Stimulated activated naive B cell treated with anti-CD40 and anti-IgM and Interleukin-4, amounts not matched to agents 10 μg/mL and 1 μg/mL and 100 μg/mL, for 72 hours (primary cell): ENCODE data around the gene PUM2.

Experiments used
- ATAC-seq, 2 donors: fragments of 150-1000 bp; cut with Tn5 transposase; replicated peaks; 2 replicates each; pipeline ENCODE4 v1.10.0; 2021; ENCODE audit warnings: moderate library complexity in 1 of 2
- DNase-seq: peaks from one replicate; pipeline ENCODE4 v3.0.0; 2021
- H3K27ac Mint-ChIP-seq: one replicate; pipeline ENCODE4 v1.8.0; 2022; ENCODE audit warnings: mild to moderate bottlenecking, mixed read lengths
- H3K27me3 Mint-ChIP-seq, 2 donors: one replicate each; pipeline ENCODE4 v1.8.0; 2022; ENCODE audit warnings: mixed read lengths in 2 of 2
- H3K36me3 Mint-ChIP-seq, 2 donors: one replicate each; pipeline ENCODE4 v1.8.0; 2022; ENCODE audit warnings: mixed read lengths in 2 of 2, mild to moderate bottlenecking in 1 of 2
- H3K4me1 Mint-ChIP-seq, 2 donors: one replicate each; pipeline ENCODE4 v1.8.0; 2022; ENCODE audit warnings: mixed read lengths in 2 of 2, mild to moderate bottlenecking in 1 of 2
- H3K4me3 Mint-ChIP-seq, 2 donors: one replicate each; pipeline ENCODE4 v1.8.0; 2022; ENCODE audit warnings: mild to moderate bottlenecking in 2 of 2, mixed read lengths in 2 of 2, moderate library complexity in 1 of 2
- H3K9me3 Mint-ChIP-seq, 2 donors: one replicate each; pipeline ENCODE4 v1.8.0; 2022; ENCODE audit warnings: mixed read lengths in 2 of 2, mild to moderate bottlenecking in 1 of 2

Gene PUM2

GRCh38 chr2:20359096-20359495 is 8.5 kb upstream of the PUM2 start:
- H3K27me3 Mint-ChIP-seq = peaks cover 0 to 4% of the 10 kb centered on the region in 2 donors
- DNase-seq (no peak), ATAC-seq (no peak)
- no peak overlapping the region for H3K4me3 Mint-ChIP-seq
- H3K36me3 Mint-ChIP-seq = no peaks in the 10 kb centered on the region
- no peaks in the 10 kb centered on the region for H3K9me3 Mint-ChIP-seq
- peaks cover 0 to 1% of the 10 kb centered on the region in 2 donors for H3K4me1 Mint-ChIP-seq
- H3K27ac Mint-ChIP-seq = no peak overlapping the region

GRCh38 chr2:20357638-20358389 is 7.2 kb upstream of the PUM2 start:
- Mint-ChIP-seq H3K4me3 (no peak overlapping the region), H3K36me3 (no peaks in the 10 kb centered on the region), H3K4me1 (peaks cover 0 to 1% of the 10 kb centered on the region in 2 donors), H3K27me3 (peaks cover 0 to 4% of the 10 kb centered on the region in 2 donors), H3K9me3 (no peaks in the 10 kb centered on the region), H3K27ac (peak overlapping the region; percentile 59)
- ATAC-seq = no peak
- DNase-seq = no peak

DNA sequence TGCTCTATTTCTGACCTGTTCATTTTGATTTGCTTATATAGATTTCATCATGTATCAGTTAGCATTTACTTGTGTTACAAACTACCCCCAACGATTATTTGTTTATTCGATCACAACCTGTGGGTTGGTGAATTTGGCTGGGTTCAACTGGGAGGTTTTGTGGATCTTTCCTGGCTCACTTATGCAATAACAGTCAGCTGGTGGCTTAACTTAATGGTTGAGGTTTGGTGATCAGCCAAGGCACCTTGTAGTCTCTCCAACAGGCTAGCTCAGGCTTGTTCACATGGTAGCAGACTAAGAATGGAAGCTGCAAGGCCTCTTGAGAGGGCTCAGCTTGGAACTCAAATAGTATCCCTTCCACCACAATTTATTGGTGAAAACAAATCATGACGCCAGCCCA is 5.4 kb upstream of the PUM2 start:
- Mint-ChIP-seq H3K4me3 (no peak overlapping the region), H3K4me1 (no peaks in the 10 kb centered on the region), H3K9me3 (no peaks in the 10 kb centered on the region), H3K27me3 (no peaks in the 10 kb centered on the region), H3K36me3 (no peaks in the 10 kb centered on the region), H3K27ac (no peak overlapping the region)
- DNase-seq (no peak), ATAC-seq (no peak)

- Mint-ChIP-seq H3K4me1 (no peaks in the 10 kb centered on the region), H3K27me3 (no peaks in the 10 kb centered on the region), H3K4me3 (no peak overlapping the region), H3K27ac (no peak overlapping the region), H3K36me3 (peaks cover 0 to under 1% of the 10 kb centered on the region in 2 donors), H3K9me3 (no peaks in the 10 kb centered on the region)
- ATAC-seq (no peak), DNase-seq (no peak)
Measured at GRCh38 chr2:20355131-20355530, 4.5 kb upstream of the PUM2 start.

DNA sequence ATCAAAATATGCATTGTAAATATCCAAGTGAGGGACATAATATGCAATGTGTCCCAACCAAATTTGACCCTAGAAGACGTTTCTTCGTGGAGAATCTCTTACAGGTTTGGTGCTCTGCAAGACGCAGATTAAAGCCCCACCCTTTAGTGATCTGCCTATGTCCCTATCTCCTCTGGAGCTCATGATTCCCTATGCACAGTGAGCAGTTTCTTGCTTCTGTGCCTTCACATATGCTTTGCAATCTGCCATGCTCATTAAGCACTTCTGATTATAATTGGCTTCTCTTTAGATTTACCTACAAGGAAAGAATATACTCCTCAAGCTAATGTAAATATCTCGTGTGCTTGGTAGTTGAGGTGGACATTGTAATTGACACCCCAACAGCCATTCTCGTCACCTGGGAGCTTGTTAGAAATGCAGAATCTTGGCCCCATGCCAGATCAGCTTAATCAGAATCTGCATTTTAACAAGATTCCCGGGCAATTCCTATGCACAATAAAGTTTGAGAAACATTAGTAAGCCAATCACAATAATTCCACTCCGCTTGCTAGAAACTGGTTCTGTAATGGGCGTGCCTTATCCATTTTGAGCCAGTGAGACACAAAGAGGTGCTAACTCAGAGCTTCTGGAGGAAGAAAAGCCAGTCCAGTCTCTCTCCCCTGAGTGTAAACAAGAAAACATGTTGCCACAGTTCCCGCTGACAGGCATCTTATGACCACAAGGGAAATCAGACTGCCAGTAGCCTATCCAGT is 2.8 kb upstream of the PUM2 start:
- peaks cover 2 to 11% of the 10 kb centered on the region in 2 donors for H3K36me3 Mint-ChIP-seq
- DNase-seq (no peak), ATAC-seq (no peak)
- no peak overlapping the region for H3K27ac Mint-ChIP-seq
- peaks cover 8 to 10% of the 10 kb centered on the region in 2 donors for H3K4me1 Mint-ChIP-seq
- H3K27me3 Mint-ChIP-seq = no peaks in the 10 kb centered on the region
- no peaks in the 10 kb centered on the region for H3K9me3 Mint-ChIP-seq
- no peak overlapping the region for H3K4me3 Mint-ChIP-seq

DNA sequence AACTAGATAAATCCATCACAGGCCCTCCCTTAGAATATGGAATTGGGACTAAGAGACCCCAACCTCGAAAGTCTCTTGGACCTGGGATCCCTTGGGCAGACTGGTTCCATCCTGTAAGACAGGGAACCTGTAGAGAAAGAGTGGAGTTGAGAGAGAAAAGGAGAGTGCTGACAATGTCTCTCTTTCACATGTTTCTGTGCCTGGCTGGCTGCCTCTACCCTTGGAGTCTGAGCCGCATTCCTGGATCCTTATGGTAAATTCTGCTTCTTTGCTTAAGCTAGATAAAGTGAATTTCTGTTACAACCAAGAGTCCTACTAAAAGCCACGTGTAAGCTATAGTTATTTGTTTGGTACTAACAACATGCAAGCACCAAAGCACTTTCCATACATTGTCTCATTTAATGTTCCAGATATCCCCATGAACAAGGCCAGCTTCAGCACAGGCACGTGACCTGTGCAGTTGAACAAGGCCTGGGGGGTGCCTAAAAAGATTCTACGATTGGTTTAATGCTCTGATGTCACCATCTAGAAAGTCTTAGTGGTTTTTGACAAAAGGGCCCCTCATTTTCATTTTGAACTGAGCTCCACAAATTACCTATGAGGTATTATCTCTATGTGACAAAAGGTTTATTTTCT is 2.1 kb upstream of the PUM2 start:
- Mint-ChIP-seq H3K4me1 (peaks cover 9 to 14% of the 10 kb centered on the region in 2 donors), H3K27me3 (no peaks in the 10 kb centered on the region), H3K27ac (no peak overlapping the region), H3K36me3 (peaks cover 2 to 12% of the 10 kb centered on the region in 2 donors), H3K4me3 (no peak overlapping the region), H3K9me3 (no peaks in the 10 kb centered on the region)
- ATAC-seq = no peak
- no peak for DNase-seq

DNA sequence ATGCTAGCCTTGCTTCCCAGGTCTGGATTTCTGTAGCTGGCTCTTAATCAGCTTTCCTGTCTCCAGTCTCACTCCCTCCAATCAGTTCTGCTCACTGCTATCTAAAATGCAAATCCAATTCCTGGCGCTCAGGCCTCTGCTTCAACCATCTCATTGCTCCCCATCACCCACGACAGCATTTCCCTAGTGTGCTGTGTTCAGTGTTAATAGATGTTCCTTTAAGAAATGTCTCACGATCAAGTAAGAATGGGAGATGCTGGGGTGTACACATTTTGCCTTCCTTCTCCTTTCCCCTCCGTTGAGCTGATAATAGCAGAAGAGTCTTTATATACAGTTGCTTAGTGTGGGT is 1.6 kb upstream of the PUM2 start:
- Mint-ChIP-seq H3K36me3 (peaks cover 2 to 12% of the 10 kb centered on the region in 2 donors), H3K9me3 (no peaks in the 10 kb centered on the region), H3K4me3 (no peak overlapping the region), H3K27me3 (no peaks in the 10 kb centered on the region), H3K4me1 (peaks cover 9 to 16% of the 10 kb centered on the region in 2 donors), H3K27ac (no peak overlapping the region)
- ATAC-seq = no peak
- no peak for DNase-seq

DNA sequence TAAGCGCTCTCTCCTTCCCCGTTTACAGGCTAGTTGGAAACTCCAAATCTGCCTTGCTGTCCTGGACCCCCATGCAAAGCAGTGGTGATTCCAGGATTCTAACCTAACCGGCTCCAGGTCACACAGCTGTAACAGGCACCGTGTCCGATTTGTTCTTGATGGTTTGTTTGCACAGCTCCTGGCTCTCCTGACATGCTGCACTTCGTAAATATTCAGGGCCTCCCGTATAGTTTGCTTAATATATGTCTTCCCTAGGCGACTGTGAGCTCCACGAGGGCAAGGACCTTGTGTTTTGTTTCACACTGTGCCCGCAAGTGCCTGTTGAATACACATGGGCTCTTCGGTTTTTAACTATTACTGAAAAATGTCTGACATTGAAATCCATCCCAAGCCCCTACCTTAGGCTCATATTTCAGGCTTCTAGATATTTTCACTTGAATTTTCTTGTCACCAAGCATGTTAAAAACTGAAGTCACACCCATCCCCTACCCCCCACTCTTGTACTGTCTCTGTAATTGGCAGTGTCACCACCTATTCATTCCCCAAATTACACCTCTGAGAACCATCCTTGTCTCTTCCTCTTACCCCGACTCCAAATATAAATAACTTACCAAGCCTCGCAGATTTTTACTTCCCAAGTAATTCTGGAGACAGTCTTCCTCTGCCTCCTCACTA is 1.0 kb upstream of the PUM2 start:
- no peaks in the 10 kb centered on the region for H3K27me3 Mint-ChIP-seq

GRCh38 chr2:20350041-20350712 is 467 bp downstream of the PUM2 start:
- peak; percentile 34 to 43 for ATAC-seq
- Mint-ChIP-seq H3K27ac (peak overlapping the region; percentile 93), H3K27me3 (no peaks in the 10 kb centered on the region), H3K4me3 (no peak overlapping the region), H3K9me3 (no peaks in the 10 kb centered on the region), H3K36me3 (peaks cover 13 to 24% of the 10 kb centered on the region in 2 donors), H3K4me1 (peaks cover 20 to 37% of the 10 kb centered on the region in 2 donors)
- peak; percentile 35 for DNase-seq

More for the DNA sequence above, 1.0 kb upstream of the PUM2 start:
- no peaks in the 10 kb centered on the region for H3K9me3 Mint-ChIP-seq
- no peak overlapping the region for H3K4me3 Mint-ChIP-seq
- no peak overlapping the region for H3K27ac Mint-ChIP-seq
- peaks cover 12 to 21% of the 10 kb centered on the region in 2 donors for H3K4me1 Mint-ChIP-seq
- DNase-seq = no peak
- H3K36me3 Mint-ChIP-seq = peaks cover 5 to 15% of the 10 kb centered on the region in 2 donors
- peak in 1 of 2 donors; percentile 0 for ATAC-seq

- Mint-ChIP-seq H3K9me3 (no peaks in the 10 kb centered on the region), H3K4me1 (peaks cover 20 to 42% of the 10 kb centered on the region in 2 donors), H3K27me3 (no peaks in the 10 kb centered on the region), H3K36me3 (peaks cover 14 to 26% of the 10 kb centered on the region in 2 donors), H3K4me3 (no peak overlapping the region), H3K27ac (peak overlapping the region; percentile 93)
- no peak for DNase-seq
- no peak for ATAC-seq
Measured at GRCh38 chr2:20349513-20349921, 1.1 kb downstream of the PUM2 start.

GRCh38 chr2:20348542-20348941 is 2.1 kb downstream of the PUM2 start:
- H3K9me3 Mint-ChIP-seq = peaks cover 0 to 2% of the 10 kb centered on the region in 2 donors
- H3K27me3 Mint-ChIP-seq = no peaks in the 10 kb centered on the region
- DNase-seq = no peak
- peaks cover 27 to 52% of the 10 kb centered on the region in 2 donors for H3K4me1 Mint-ChIP-seq
- H3K36me3 Mint-ChIP-seq = peaks cover 16 to 31% of the 10 kb centered on the region in 2 donors
- peak overlapping the region; percentile 47 for H3K27ac Mint-ChIP-seq
- peak overlapping the region in 1 of 2 donors; percentile 70 for H3K4me3 Mint-ChIP-seq
- ATAC-seq = no peak

GRCh38 chr2:20346565-20347381 is 3.9 kb downstream of the PUM2 start:
- no peaks in the 10 kb centered on the region for H3K27me3 Mint-ChIP-seq
- peaks cover 28 to 59% of the 10 kb centered on the region in 2 donors for H3K4me1 Mint-ChIP-seq
- H3K27ac Mint-ChIP-seq = peak overlapping the region; percentile 9
- peaks cover 0 to 2% of the 10 kb centered on the region in 2 donors for H3K9me3 Mint-ChIP-seq
- no peak overlapping the region for H3K4me3 Mint-ChIP-seq
- H3K36me3 Mint-ChIP-seq = peaks cover 16 to 31% of the 10 kb centered on the region in 2 donors
- DNase-seq = no peak
- no peak for ATAC-seq

- no peak overlapping the region for H3K4me3 Mint-ChIP-seq
- H3K4me1 Mint-ChIP-seq = peaks cover 28 to 73% of the 10 kb centered on the region in 2 donors
- no peaks in the 10 kb centered on the region for H3K27me3 Mint-ChIP-seq
- no peak overlapping the region for H3K27ac Mint-ChIP-seq
- ATAC-seq (peak in 1 of 2 donors; percentile 38), DNase-seq (no peak)
- peaks cover 0 to 2% of the 10 kb centered on the region in 2 donors for H3K9me3 Mint-ChIP-seq
- peaks cover 18 to 26% of the 10 kb centered on the region in 2 donors for H3K36me3 Mint-ChIP-seq
Measured at GRCh38 chr2:20343128-20343527, 7.5 kb downstream of the PUM2 start.
